Testis (tissue), 3 donors: ENCODE measurements around the gene THAP4. TPM values are rescaled to one million over a fixed set of nuclear protein-coding genes. Genes with fewer than 3 reads are reported as not detected.

ENCODE experiments used
- DNase-seq: peaks from one replicate; pipeline ENCODE4 v3.0.0-alpha.2; 2019
- H3K27ac ChIP-seq, 2 donors: fragments of 200-600 bp; sonication (generic); one replicate each; pipeline ENCODE4 v1.5.1; 2019
- H3K27me3 ChIP-seq: fragments of 200-600 bp; sonication (generic); one replicate; pipeline ENCODE4 v1.5.1; 2019
- H3K36me3 ChIP-seq: fragments of 200-600 bp; sonication (generic); one replicate; pipeline ENCODE4 v1.5.1; 2017; ENCODE audit warnings: low read depth; ENCODE audit errors: missing control alignments
- H3K4me1 ChIP-seq: fragments of 200-600 bp; sonication (generic); one replicate; pipeline ENCODE4 v1.5.1; 2019
- H3K4me3 ChIP-seq, 2 donors: fragments of 200-600 bp; sonication (generic); one replicate each; pipeline ENCODE4 v1.5.1; 2017 to 2019
- H3K9me3 ChIP-seq: fragments of 200-600 bp; sonication (generic); one replicate; pipeline ENCODE4 v1.5.1; 2017
- CTCF ChIP-seq, 3 experiments: fragments of 450-650 bp in 2 of 3; fragments of 200-600 bp in 1 of 3; sonication (generic) in 1 of 3; IDR thresholded peaks; one replicate each; pipeline ENCODE4 v1.5.1; 2016 to 2019; ENCODE audit warnings: antibody characterized with exemption in 3 of 3, mild to moderate bottlenecking in 2 of 3, moderate library complexity in 1 of 3
- POLR2A ChIP-seq: fragments of 450-650 bp; IDR thresholded peaks from one replicate; pipeline ENCODE4 v1.6.1; 2017; ENCODE audit warnings: antibody characterized with exemption, mild to moderate bottlenecking, moderate library complexity
- WGBS, 2 donors: methylation state at CpG; one replicate each; pipeline ENCODE4 v1.1.5; 2018; 5-methylcytosine and 5-hydroxymethylcytosine counted together
- intact Hi-C: fragments of 100-400 bp; cut with DNase I; formaldehyde crosslinking; loops from one replicate; pipeline ENCODE4 v1.15.1; 2023; ENCODE audit warnings: low total_unique reads
- polyA plus RNA-seq: library from polyadenylated mRNA; stranded (reverse); fragments of 350-450 nt; fragmentation: Illumina TruSeq; extraction: RNeasy Lipid Tissue Mini Kit (QIAGEN cat#74804); gene quantifications from one replicate; pipeline ENCODE4 v1.2.3, GENCODE V29; 2014; ENCODE audit warnings: low read depth, low replicate concordance; ENCODE audit not compliant: insufficient read depth
- total RNA-seq, 2 donors: library from RNA; depleted of rRNA; stranded (reverse); fragments of >200 nt; gene quantifications; one replicate each; pipeline ENCODE4 v1.2.3, GENCODE V29; 2016

THAP4 gene
- total and polyA plus RNA-seq, 3 donors from 2014 or later = 61.3 to 73.5 (median 73.5) TPM

- Histone ChIP-seq H3K27ac (no peak overlapping the region), H3K36me3 (no peaks in the 10 kb centered on the region), H3K4me1 (no peaks in the 10 kb centered on the region), H3K4me3 (no peak overlapping the region), H3K27me3 (no peaks in the 10 kb centered on the region), H3K9me3 (no peaks in the 10 kb centered on the region)
- TF ChIP-seq CTCF (IDR thresholded peaks at IDR 0.05) = no peak
- no peak for TF ChIP-seq POLR2A
- intact Hi-C loops = no loop called here
- 82 to 93% methylated on average over 9 to 10 of the region's 10 CpGs for WGBS, 2 donors
- DNase-seq = no peak
Observed at GRCh38 chr2:241627675-241628074, 9.3 kb downstream of the THAP4 start.

- TF ChIP-seq POLR2A = no peak
- TF ChIP-seq CTCF (IDR thresholded peaks at IDR 0.05) = no peak
- no peak overlapping the region for H3K4me3 ChIP-seq
- H3K9me3 ChIP-seq = no peaks in the 10 kb centered on the region
- no peaks in the 10 kb centered on the region for H3K27me3 ChIP-seq
- no peaks in the 10 kb centered on the region for H3K36me3 ChIP-seq
- H3K4me1 ChIP-seq = peaks cover 8% of the 10 kb centered on the region
- H3K27ac ChIP-seq = no peak overlapping the region
- intact Hi-C loops = no loop called here
- 95% methylated on average over 6 of the region's 6 CpGs for WGBS, 2 donors
- no peak for DNase-seq
Observed at GRCh38 chr2:241620419-241620769, 16.6 kb downstream of the THAP4 start.

GRCh38 chr2:241619597-241620418, 17.1 kb downstream of the THAP4 start:
- no peak overlapping the region for H3K27ac ChIP-seq
- no peak for TF ChIP-seq POLR2A
- no peak for TF ChIP-seq CTCF (IDR thresholded peaks at IDR 0.05)
- 91 to 93% methylated on average over 20 of the region's 20 CpGs for WGBS, 2 donors
- H3K4me3 ChIP-seq = no peak overlapping the region
- H3K9me3 ChIP-seq = no peaks in the 10 kb centered on the region
- no peaks in the 10 kb centered on the region for H3K36me3 ChIP-seq
- no peaks in the 10 kb centered on the region for H3K27me3 ChIP-seq
- no peak for DNase-seq
- intact Hi-C loops = no loop called here
- H3K4me1 ChIP-seq = peaks cover 8% of the 10 kb centered on the region

- intact Hi-C loops = no loop called here
- Histone ChIP-seq H3K4me1 (peaks cover 8% of the 10 kb centered on the region), H3K9me3 (no peaks in the 10 kb centered on the region), H3K36me3 (no peaks in the 10 kb centered on the region), H3K27ac (no peak overlapping the region), H3K27me3 (no peaks in the 10 kb centered on the region), H3K4me3 (no peak overlapping the region)
- DNase-seq = no peak
- TF ChIP-seq CTCF (IDR thresholded peaks at IDR 0.05) = no peak
- no peak for TF ChIP-seq POLR2A
- WGBS, 2 donors = 71 to 73% methylated on average over 11 of the region's 11 CpGs
Observed at GRCh38 chr2:241618829-241619228, 18.1 kb downstream of the THAP4 start.

GRCh38 chr2:241618296-241618805, 18.6 kb downstream of the THAP4 start:
- TF ChIP-seq POLR2A (no peak), CTCF (IDR thresholded peaks at IDR 0.05) (no peak)
- Histone ChIP-seq H3K27me3 (no peaks in the 10 kb centered on the region), H3K36me3 (no peaks in the 10 kb centered on the region), H3K4me3 (no peak overlapping the region), H3K27ac (no peak overlapping the region), H3K4me1 (peaks cover 10% of the 10 kb centered on the region), H3K9me3 (no peaks in the 10 kb centered on the region)
- intact Hi-C loops = no loop called here
- 79 to 85% methylated on average over 5 of the region's 5 CpGs for WGBS, 2 donors
- no peak for DNase-seq
